Glomerular visceral epithelial cell (primary cell): ENCODE measurements around the gene CLTRN.

ENCODE experiments used
- DNase-seq: peaks from one replicate; pipeline ENCODE4 v3.0.0-alpha.2; 2016; ENCODE audit errors: extremely low spot score

The CLTRN gene

GRCh38 chrX:15579778-15580747 lies 84.5 kb downstream of the CLTRN start:
- DNase-seq = no peak
